ENCODE data around the gene UBE2B.
A peak's percentile ranks its signal among the peaks of the same experiment; 100 is the strongest.

Gene UBE2B

DNA sequence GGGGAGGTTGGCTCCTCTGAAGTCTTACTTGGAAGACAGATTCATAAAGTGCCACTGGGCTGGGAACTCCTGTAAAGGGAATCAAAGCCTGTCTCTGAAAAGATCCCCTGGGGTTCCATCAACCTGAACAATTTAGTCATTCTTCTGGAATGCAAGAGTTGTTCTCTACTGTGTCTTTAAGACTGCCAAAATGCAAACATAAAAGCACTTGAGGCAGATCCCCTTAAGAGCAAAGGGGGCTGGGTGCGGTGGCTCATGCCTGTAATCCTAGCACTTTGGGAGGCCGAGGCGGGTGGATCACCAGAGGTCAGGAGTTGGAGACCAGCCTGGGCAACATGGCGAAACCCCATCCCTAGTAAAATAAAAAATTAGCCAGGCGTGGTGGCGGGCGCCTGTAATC, 23.6 kb downstream of the UBE2B start:
- no peak for TF ChIP-seq GATA3 (IDR thresholded peaks at IDR 0.05; ENCODE audit: low read depth, low read length)
- TF ChIP-seq GATA2 (IDR thresholded peaks at IDR 0.05; ENCODE audit: low read depth, low read length): no peak

DNA sequence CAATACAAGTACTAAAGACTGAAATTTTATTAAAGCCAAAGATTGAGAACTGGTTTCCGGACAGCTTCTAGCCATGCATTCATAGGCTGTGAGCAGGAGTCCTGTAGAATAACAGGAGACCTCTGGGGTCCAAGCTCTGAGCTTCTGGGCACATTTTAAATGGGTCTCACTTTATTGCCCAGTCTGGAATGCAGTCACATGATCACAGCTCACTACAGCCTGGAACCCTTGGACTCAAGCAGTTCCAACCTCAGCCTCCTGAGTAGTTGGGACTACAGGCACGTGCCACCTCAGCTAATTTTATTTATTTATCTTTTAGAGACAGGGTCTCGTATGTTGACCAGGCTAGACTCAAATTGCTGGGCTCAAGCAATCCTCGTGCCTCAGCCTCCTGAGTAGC, 24.9 kb downstream of the UBE2B start:
- TF ChIP-seq GATA2 (IDR thresholded peaks at IDR 0.05; ENCODE audit: low read depth, low read length) (no peak), GATA3 (IDR thresholded peaks at IDR 0.05; ENCODE audit: low read depth, low read length) (no peak)

DNA sequence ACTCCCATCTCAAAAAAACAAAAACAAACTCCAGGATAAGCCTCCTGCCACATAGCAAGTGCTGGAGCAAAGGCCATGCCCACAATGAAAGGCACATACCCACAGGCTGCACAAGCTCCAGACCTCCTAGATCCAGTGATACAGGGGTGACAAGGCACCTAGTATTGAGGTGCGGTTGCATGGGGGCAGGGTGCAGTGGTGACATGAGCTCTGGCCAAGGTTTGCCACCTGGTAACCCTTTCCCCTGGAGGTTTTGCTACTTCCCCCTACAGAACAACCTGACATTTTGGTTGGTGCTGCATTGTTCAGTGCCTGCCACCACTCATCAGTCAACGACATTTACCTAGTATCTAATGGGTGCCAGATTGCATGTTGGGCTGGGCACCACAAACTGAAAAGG, 25.8 kb downstream of the UBE2B start:
- TF ChIP-seq GATA2 (IDR thresholded peaks at IDR 0.05; ENCODE audit: low read depth, low read length) (no peak), GATA3 (IDR thresholded peaks at IDR 0.05; ENCODE audit: low read depth, low read length) (no peak)

DNA sequence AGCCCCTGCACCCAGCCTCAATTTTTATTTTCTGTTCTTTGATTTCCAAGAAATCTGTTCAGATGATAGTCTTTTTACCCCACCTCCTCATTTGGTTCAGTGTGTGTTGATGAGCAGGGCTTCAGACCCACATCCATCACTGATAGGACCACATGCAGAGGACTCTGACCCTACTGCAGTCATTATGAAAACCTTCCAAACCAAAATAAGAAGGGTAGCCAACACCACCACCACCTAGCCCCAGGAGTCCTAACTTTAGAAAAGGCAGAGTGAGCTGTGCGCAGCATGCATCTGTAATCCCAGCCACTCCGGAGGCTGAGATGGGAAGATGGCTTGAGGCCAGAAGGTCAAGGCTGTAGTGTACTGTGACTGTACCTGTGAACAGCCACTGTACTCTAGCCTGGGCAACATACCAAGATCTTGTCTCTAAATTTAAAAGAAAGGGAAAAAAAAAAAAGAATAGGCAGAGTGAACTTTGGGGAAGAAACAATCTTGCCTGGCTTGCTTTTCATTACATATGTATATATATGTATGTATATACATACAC, 27.3 kb downstream of the UBE2B start:
- TF ChIP-seq GATA3 (IDR thresholded peaks at IDR 0.05; ENCODE audit: low read depth, low read length) (no peak), GATA2 (IDR thresholded peaks at IDR 0.05; ENCODE audit: low read depth, low read length) (no peak)

DNA sequence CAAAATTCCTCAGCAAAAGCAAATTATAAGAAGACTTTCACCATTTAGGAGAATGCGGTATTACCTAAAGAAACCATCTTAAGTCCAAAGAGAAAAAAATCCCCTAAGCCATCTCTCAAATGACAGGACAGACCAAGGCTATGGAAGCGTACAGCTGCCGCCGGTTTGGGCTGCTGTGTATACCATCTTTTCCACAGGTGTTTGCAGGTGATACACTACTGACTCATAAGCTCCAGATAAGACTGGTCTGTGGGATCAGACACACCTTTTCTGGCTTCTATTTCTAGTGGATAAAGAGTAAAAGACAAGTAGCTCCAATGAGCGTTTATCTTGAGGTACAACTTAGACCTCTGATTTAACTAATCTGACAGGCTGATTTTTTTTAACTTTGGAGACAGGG, 32.6 kb downstream of the UBE2B start:
- no peak for TF ChIP-seq GATA2 (IDR thresholded peaks at IDR 0.05; ENCODE audit: low read depth, low read length)
- no peak for TF ChIP-seq GATA3 (IDR thresholded peaks at IDR 0.05; ENCODE audit: low read depth, low read length)

DNA sequence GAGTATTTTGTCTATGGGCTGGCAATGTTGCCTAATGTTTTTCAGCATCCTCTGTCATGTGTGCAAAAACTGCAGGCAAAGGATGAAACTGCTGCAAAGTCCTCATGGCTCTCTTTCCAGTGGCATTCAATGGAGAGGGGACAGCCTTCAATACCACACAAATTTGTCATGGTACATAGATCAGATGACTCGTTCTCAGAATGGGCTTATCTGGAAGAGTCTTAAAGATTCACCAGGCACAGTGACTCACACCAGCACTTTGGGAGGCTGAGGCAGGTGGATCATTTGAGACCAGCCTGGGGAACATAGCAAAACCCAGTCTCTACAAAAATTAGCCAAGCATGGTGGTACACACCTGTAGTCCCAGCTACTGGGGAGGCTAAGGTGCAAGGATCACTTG, 35.0 kb downstream of the UBE2B start:
- no peak for TF ChIP-seq GATA2 (IDR thresholded peaks at IDR 0.05; ENCODE audit: low read depth, low read length)

DNA sequence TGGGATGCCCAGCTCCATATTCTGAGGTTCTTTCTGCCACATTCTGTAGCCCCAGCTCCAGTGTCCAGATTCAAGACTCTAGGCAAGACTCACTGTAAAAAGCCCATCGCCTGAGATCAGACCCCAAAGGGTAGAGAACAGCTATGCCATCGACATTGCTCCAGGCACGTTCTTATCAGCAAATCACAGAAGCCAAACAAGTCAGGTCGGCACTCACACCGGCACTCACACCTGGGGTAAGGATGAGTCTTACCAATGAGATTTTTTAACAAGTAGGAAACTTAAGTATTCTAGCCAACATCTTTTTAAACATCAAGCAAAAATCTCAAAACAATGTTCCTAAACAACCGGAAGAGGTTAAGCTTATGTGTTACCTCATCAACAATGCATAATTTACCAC, 38.0 kb downstream of the UBE2B start:
- TF ChIP-seq GATA3 (IDR thresholded peaks at IDR 0.05; ENCODE audit: low read depth, low read length) (no peak), GATA2 (IDR thresholded peaks at IDR 0.05; ENCODE audit: low read depth, low read length) (no peak)

DNA sequence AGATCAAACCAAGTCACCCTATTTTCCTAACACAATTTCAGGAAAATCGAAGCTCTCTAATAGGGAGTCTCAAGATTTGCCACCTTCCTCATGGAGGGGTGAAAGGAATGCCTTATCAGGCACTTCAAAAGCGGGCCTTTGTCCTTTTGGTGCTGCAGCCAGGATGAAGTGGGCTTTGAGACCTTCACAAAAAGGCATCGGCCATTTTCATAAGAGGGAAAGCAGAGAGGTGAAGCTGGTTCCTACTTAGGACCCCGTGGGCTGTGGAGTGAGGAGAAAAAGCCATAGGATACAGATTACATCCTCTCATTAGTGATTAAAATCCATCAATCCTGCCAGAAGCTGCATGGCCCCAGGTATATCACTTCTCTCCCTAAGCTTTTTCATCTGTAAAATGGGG, 39.5 kb downstream of the UBE2B start:
- TF ChIP-seq GATA2 (IDR thresholded peaks at IDR 0.05; ENCODE audit: low read depth, low read length): no peak
- no peak for TF ChIP-seq GATA3 (IDR thresholded peaks at IDR 0.05; ENCODE audit: low read depth, low read length)

DNA sequence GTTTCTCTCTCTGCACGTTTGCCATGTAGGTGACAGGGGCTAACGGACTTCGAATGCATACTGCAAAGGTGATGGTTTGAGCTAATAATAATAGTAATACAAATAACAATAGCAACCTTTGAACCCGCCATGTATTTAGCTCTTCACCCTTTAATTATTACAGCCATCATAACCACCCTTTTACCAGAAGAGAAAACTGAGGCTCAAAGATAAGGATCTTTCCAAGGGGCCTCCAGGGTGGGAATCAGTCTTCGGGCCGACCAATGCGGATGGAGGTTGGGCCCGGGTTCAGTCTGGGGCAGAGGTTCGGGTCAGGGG, 39.8 kb downstream of the UBE2B start:
- TF ChIP-seq GATA2 (IDR thresholded peaks at IDR 0.05; ENCODE audit: low read depth, low read length): peak; percentile 94
- TF ChIP-seq GATA3 (IDR thresholded peaks at IDR 0.05; ENCODE audit: low read depth, low read length): peak; percentile 66

DNA sequence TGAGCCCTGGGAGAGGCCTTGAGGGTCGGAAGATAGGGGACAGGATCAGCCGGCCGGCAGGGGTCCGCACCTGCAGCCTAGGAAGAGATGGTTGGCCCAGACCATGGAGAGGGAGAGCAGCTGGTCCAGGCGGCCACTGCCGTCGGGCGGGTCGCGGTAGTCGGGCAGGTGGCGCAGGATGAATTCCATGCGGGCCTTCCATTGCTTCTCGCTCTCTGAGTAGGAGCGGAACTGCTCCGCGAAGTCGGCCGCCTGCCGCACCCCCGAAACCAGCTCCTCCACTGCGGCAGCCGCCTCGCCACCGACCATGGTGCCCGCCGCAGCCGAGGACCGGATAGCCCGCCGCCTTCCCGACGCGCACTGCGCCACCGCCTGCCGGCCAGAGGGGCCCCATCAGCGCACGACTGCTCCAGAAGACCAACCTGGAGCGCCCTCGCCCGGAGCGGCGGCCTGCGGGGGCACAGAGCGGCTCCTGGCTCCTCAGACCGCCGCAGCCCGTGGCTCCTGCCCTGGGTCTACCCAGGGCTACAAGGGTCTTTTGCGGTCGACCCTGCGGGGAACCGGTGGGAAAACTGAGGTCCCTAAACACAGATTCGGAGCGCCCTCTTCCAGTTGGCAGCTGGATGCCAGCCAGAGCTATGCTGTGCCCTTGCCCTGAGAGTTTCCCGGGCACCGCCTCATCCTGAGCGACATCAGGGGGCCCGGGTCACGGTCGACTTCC, 40.3 kb downstream of the UBE2B start, which contains the start of gene CDKN2AIPNL:
CDKN2AIPNL (minus strand) TSS at position 336 of the 721 bp plus-strand sequence; CDS start at position 309, 27 bp downstream.
- TF ChIP-seq GATA3 (IDR thresholded peaks at IDR 0.05; ENCODE audit: low read depth, low read length) (no peak), GATA2 (IDR thresholded peaks at IDR 0.05; ENCODE audit: low read depth, low read length) (no peak; the same call in 1 of the 2 replicates)

DNA sequence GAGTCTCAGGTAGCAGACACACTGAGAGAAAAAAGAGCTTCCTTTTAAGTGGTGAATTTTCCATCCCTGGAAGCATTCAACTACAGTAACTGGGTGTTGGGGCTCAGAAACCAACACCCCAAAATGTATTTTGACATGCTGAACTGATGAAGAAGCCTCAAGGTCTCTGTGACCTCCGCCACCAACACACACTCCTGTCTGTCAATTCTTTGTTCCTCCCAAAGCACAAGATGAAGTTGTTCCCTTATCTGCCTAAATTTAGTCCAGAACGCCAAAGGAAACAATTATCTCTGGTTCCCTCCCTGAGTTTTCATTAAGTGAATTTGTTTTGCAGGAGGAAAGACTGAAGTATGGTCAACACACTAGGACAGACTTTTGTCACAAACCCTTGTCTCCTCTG, 41.7 kb downstream of the UBE2B start:
- TF ChIP-seq GATA2 (IDR thresholded peaks at IDR 0.05; ENCODE audit: low read depth, low read length) (no peak), GATA3 (IDR thresholded peaks at IDR 0.05; ENCODE audit: low read depth, low read length) (no peak)

DNA sequence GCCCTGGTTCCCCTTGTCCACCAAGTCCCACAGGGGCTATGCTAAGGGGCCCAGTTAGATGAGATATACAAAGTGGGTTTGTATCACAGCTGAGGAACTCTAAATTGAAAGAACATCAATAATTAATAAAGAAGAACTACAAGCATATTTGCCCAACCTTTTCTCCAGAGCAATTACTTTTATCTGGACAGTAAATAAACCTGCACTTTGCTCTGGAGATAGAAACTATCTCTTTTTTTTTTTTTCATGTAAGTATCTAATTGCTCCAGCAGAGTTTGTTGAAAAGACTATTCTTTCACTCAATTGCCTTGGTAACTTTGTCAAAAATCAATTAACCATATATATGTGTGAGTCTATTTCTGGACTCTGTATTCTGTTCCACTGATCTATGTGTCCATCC, 46.3 kb downstream of the UBE2B start:
- no peak for TF ChIP-seq GATA2 (IDR thresholded peaks at IDR 0.05; ENCODE audit: low read depth, low read length)
- no peak for TF ChIP-seq GATA3 (IDR thresholded peaks at IDR 0.05; ENCODE audit: low read depth, low read length)

DNA sequence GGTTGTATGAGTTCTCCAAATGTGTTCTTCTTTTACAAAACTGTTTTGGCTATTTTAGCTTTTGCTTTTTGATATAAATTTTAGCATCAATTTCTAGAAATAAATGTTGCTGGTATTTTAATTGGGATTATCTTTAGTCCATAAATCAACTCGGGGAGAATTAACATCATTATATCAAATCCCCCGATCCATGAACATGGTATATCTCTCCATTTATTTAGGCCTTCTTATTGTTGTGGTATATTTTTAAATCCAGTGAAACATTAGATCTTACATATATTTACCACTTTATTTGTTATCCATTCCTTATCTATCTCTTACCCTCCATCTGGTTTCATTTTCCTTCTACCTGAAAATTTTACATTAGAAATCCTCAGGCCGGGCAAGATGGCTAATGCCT, 47.6 kb downstream of the UBE2B start:
- no peak for TF ChIP-seq GATA2 (IDR thresholded peaks at IDR 0.05; ENCODE audit: low read depth, low read length)
- no peak for TF ChIP-seq GATA3 (IDR thresholded peaks at IDR 0.05; ENCODE audit: low read depth, low read length)

DNA sequence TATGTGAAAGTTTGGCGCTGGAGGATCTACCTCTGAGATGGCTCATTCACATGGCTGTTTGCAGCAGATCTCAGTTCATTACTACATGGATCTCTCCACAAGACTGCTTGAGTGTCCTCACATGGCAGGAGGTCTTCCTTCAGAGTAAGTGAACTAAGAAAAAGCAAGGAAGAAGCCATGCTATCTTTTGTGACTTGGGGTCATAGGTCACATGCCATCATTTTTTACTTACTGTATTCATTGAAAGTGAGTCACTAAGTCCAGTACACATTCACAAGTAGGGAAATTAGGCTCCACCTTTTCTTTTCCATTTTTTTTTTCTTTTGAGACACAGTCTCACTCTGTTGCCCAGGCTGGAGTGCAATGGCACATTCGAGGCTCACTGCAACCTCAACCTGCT, 49.0 kb downstream of the UBE2B start:
- TF ChIP-seq GATA3 (IDR thresholded peaks at IDR 0.05; ENCODE audit: low read depth, low read length) (no peak), GATA2 (IDR thresholded peaks at IDR 0.05; ENCODE audit: low read depth, low read length) (no peak)

DNA sequence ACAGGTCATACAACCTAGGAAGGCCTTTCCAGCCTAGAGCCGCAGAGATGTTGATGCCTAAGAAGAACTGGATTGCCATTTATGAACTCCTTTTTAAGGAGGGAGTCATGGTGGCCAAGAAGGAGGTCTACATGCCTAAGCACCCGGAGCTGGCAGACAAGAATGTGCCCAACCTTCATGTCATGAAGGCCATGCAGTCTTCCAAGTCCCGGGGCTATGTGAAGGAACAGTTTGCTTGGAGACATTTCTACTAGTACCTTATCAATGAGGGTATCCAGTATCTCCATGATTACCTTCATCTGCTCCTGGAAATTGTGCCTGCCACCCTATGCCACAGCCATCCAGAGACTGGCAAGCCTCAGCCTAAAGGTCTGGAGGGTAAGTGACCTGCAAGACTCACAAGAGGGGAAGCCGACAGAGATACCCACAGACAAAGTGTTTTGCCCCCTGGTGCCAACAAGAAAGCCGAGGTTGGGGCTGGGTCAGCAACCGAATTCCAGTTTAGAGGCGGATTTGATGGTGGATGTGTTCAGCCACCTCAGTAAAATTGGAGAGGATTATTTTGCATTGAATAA, 51.5 kb downstream of the UBE2B start:
- TF ChIP-seq GATA2 (IDR thresholded peaks at IDR 0.05; ENCODE audit: low read depth, low read length) (no peak), GATA3 (IDR thresholded peaks at IDR 0.05; ENCODE audit: low read depth, low read length) (no peak)

Measured in SH-SY5Y (cell line).